HG03439 (cell line): ENCODE measurements around the gene PRXL2A.

Experiments
- ATAC-seq: cut with Tn5 transposase; IDR thresholded peaks from one replicate; pipeline ENCODE4 v1.9.1; 2021; ENCODE audit warnings: mild to moderate bottlenecking, moderate library complexity; ENCODE audit not compliant: unreplicated experiment

The PRXL2A gene

GRCh38 chr10:80443531-80443974, 35.2 kb downstream of the PRXL2A start:
- peak; percentile 70 for ATAC-seq

- ATAC-seq, result no peak
Observed at GRCh38 chr10:80444124-80444523, 35.8 kb downstream of the PRXL2A start.

- peak; percentile 68 for ATAC-seq
Observed at GRCh38 chr10:80444646-80445319, 36.4 kb downstream of the PRXL2A start.

GRCh38 chr10:80447436-80448190, 39.3 kb downstream of the PRXL2A start:
- ATAC-seq, result no peak

- ATAC-seq, result no peak
Observed at GRCh38 chr10:80448209-80448942, 40.0 kb downstream of the PRXL2A start.

- no peak for ATAC-seq
Observed at GRCh38 chr10:80449520-80449919, 41.2 kb downstream of the PRXL2A start.

- no peak for ATAC-seq
Observed at GRCh38 chr10:80451132-80451531, 42.8 kb downstream of the PRXL2A start.

- no peak for ATAC-seq
Observed at GRCh38 chr10:80452069-80452468, 43.7 kb downstream of the PRXL2A start.

- ATAC-seq, result no peak
Observed at GRCh38 chr10:80452640-80453039, 44.3 kb downstream of the PRXL2A start.

- ATAC-seq, result no peak
Observed at GRCh38 chr10:80453056-80453841, 44.9 kb downstream of the PRXL2A start.

GRCh38 chr10:80453842-80454512, 45.6 kb downstream of the PRXL2A start, which contains the start of gene TSPAN14:
TSPAN14 (plus strand) TSS chr10:80454310; CDS start chr10:80489234, 34,924 bp downstream.
- ATAC-seq, result peak; percentile 62

GRCh38 chr10:80454513-80455460, 46.4 kb downstream of the PRXL2A start:
- ATAC-seq, result peak; percentile 20

- ATAC-seq, result no peak
Observed at GRCh38 chr10:80455461-80456349, 47.4 kb downstream of the PRXL2A start.

GRCh38 chr10:80457554-80458262, 49.4 kb downstream of the PRXL2A start:
- no peak for ATAC-seq

- no peak for ATAC-seq
Observed at GRCh38 chr10:80458263-80458625, 49.9 kb downstream of the PRXL2A start.

GRCh38 chr10:80458638-80459037, 50.3 kb downstream of the PRXL2A start:
- no peak for ATAC-seq

- peak; percentile 30 for ATAC-seq
Observed at GRCh38 chr10:80459047-80459865, 50.9 kb downstream of the PRXL2A start.
